ENCODE results near the gene ALDH1B1.

GRCh38 chr9:38408719-38409118 is 16.2 kb downstream of the ALDH1B1 start:
- TF ChIP-seq CTCF (IDR thresholded peaks at IDR 0.05) = no peak
- no peak for TF ChIP-seq POLR2A (IDR thresholded peaks at IDR 0.05)
